Central memory CD8-positive, alpha-beta T cell (primary cell): ENCODE results near the gene CEP250.

ENCODE experiments used
- ATAC-seq: fragments of 150-1000 bp; cut with Tn5 transposase; replicated peaks from 2 replicates; pipeline ENCODE4 v1.10.0; 2022; ENCODE audit warnings: mild to moderate bottlenecking, moderate FRiP score, moderate number of reproducible peaks; ENCODE audit not compliant: poor library complexity, severe bottlenecking; ENCODE audit errors: extremely low read depth
- DNase-seq, 2 donors: peaks; one replicate each; pipeline ENCODE4 v3.0.0; 2021; ENCODE audit warnings: low spot score in 2 of 2
- H3K27ac Mint-ChIP-seq: one replicate; pipeline ENCODE4 v1.8.0; 2022; ENCODE audit warnings: low read depth, mild to moderate bottlenecking, moderate library complexity, mixed read lengths
- H3K27me3 Mint-ChIP-seq: one replicate; pipeline ENCODE4 v1.8.0; 2022; ENCODE audit warnings: mixed read lengths
- H3K36me3 Mint-ChIP-seq: one replicate; pipeline ENCODE4 v1.8.0; 2022; ENCODE audit warnings: mild to moderate bottlenecking, moderate library complexity, mixed read lengths; ENCODE audit not compliant: insufficient read depth
- H3K4me1 Mint-ChIP-seq: one replicate; pipeline ENCODE4 v1.8.0; 2022; ENCODE audit warnings: mixed read lengths
- H3K4me3 Mint-ChIP-seq: one replicate; pipeline ENCODE4 v1.8.0; 2022; ENCODE audit warnings: mild to moderate bottlenecking, moderate library complexity, mixed read lengths
- H3K9me3 Mint-ChIP-seq: one replicate; pipeline ENCODE4 v1.8.0; 2022; ENCODE audit warnings: mixed read lengths

The CEP250 gene

GRCh38 chr20:35489717-35490116 lies 34.3 kb downstream of the CEP250 start:
- Mint-ChIP-seq H3K27ac (peak overlapping the region; percentile 98), H3K9me3 (no peaks in the 10 kb centered on the region), H3K36me3 (peaks cover 28% of the 10 kb centered on the region), H3K4me1 (peaks cover 64% of the 10 kb centered on the region), H3K27me3 (no peaks in the 10 kb centered on the region), H3K4me3 (peak overlapping the region; percentile 97)
- no peak for DNase-seq
- ATAC-seq = peak; percentile 57

- Mint-ChIP-seq H3K4me1 (peaks cover 75% of the 10 kb centered on the region), H3K4me3 (peak overlapping the region; percentile 97), H3K27me3 (no peaks in the 10 kb centered on the region), H3K9me3 (no peaks in the 10 kb centered on the region), H3K27ac (peak overlapping the region; percentile 98), H3K36me3 (peaks cover 38% of the 10 kb centered on the region)
- DNase-seq (peak; percentile 38 to 49), ATAC-seq (peak; percentile 97)
Observed at GRCh38 chr20:35490736-35491181, 35.4 kb downstream of the CEP250 start.

- H3K4me1 Mint-ChIP-seq = peaks cover 77% of the 10 kb centered on the region
- peak overlapping the region; percentile 97 for H3K4me3 Mint-ChIP-seq
- H3K36me3 Mint-ChIP-seq = peaks cover 45% of the 10 kb centered on the region
- H3K27ac Mint-ChIP-seq = peak overlapping the region; percentile 46
- no peak for DNase-seq
- no peaks in the 10 kb centered on the region for H3K27me3 Mint-ChIP-seq
- no peak for ATAC-seq
- no peaks in the 10 kb centered on the region for H3K9me3 Mint-ChIP-seq
Observed at GRCh38 chr20:35491823-35492222, 36.4 kb downstream of the CEP250 start.

- H3K9me3 Mint-ChIP-seq = no peaks in the 10 kb centered on the region
- peak overlapping the region; percentile 97 for H3K4me3 Mint-ChIP-seq
- ATAC-seq (no peak), DNase-seq (no peak)
- peaks cover 76% of the 10 kb centered on the region for H3K4me1 Mint-ChIP-seq
- H3K36me3 Mint-ChIP-seq = peaks cover 43% of the 10 kb centered on the region
- peak overlapping the region; percentile 46 for H3K27ac Mint-ChIP-seq
- no peaks in the 10 kb centered on the region for H3K27me3 Mint-ChIP-seq
Observed at GRCh38 chr20:35492352-35492751, 37.0 kb downstream of the CEP250 start.

GRCh38 chr20:35496481-35496880 lies 41.1 kb downstream of the CEP250 start:
- no peaks in the 10 kb centered on the region for H3K9me3 Mint-ChIP-seq
- peaks cover 56% of the 10 kb centered on the region for H3K4me1 Mint-ChIP-seq
- no peaks in the 10 kb centered on the region for H3K27me3 Mint-ChIP-seq
- H3K27ac Mint-ChIP-seq = no peak overlapping the region
- ATAC-seq (no peak), DNase-seq (no peak)
- peaks cover 63% of the 10 kb centered on the region for H3K36me3 Mint-ChIP-seq
- H3K4me3 Mint-ChIP-seq = no peak overlapping the region

GRCh38 chr20:35497320-35497719 lies 41.9 kb downstream of the CEP250 start:
- H3K9me3 Mint-ChIP-seq = no peaks in the 10 kb centered on the region
- no peak overlapping the region for H3K27ac Mint-ChIP-seq
- H3K4me3 Mint-ChIP-seq = no peak overlapping the region

GRCh38 chr20:35497780-35498189 lies 42.4 kb downstream of the CEP250 start:
- ATAC-seq = no peak
- Mint-ChIP-seq H3K9me3 (no peaks in the 10 kb centered on the region), H3K4me1 (peaks cover 51% of the 10 kb centered on the region), H3K27me3 (no peaks in the 10 kb centered on the region), H3K4me3 (no peak overlapping the region), H3K36me3 (peaks cover 74% of the 10 kb centered on the region), H3K27ac (no peak overlapping the region)
- DNase-seq = no peak

More at GRCh38 chr20:35497320-35497719, 41.9 kb downstream of the CEP250 start:
- Mint-ChIP-seq H3K4me1 (peaks cover 51% of the 10 kb centered on the region), H3K27me3 (no peaks in the 10 kb centered on the region), H3K36me3 (peaks cover 70% of the 10 kb centered on the region)
- ATAC-seq (no peak), DNase-seq (no peak)

GRCh38 chr20:35499271-35499670 lies 43.9 kb downstream of the CEP250 start:
- no peaks in the 10 kb centered on the region for H3K9me3 Mint-ChIP-seq
- peak overlapping the region; percentile 64 for H3K27ac Mint-ChIP-seq
- ATAC-seq (no peak), DNase-seq (no peak)
- peaks cover 57% of the 10 kb centered on the region for H3K4me1 Mint-ChIP-seq
- peaks cover 76% of the 10 kb centered on the region for H3K36me3 Mint-ChIP-seq
- no peak overlapping the region for H3K4me3 Mint-ChIP-seq
- no peaks in the 10 kb centered on the region for H3K27me3 Mint-ChIP-seq

- Mint-ChIP-seq H3K4me1 (peaks cover 58% of the 10 kb centered on the region), H3K9me3 (no peaks in the 10 kb centered on the region), H3K4me3 (no peak overlapping the region), H3K27ac (peak overlapping the region; percentile 96), H3K27me3 (no peaks in the 10 kb centered on the region), H3K36me3 (peaks cover 65% of the 10 kb centered on the region)
- no peak for DNase-seq
- ATAC-seq = no peak
Observed at GRCh38 chr20:35502352-35502751, 47.0 kb downstream of the CEP250 start.

GRCh38 chr20:35503281-35503680 lies 47.9 kb downstream of the CEP250 start:
- no peak for DNase-seq
- Mint-ChIP-seq H3K36me3 (peaks cover 69% of the 10 kb centered on the region), H3K27ac (peak overlapping the region; percentile 96), H3K9me3 (no peaks in the 10 kb centered on the region), H3K27me3 (no peaks in the 10 kb centered on the region), H3K4me3 (no peak overlapping the region), H3K4me1 (peaks cover 54% of the 10 kb centered on the region)
- no peak for ATAC-seq

GRCh38 chr20:35503841-35504561 lies 48.6 kb downstream of the CEP250 start:
- no peak for DNase-seq
- no peaks in the 10 kb centered on the region for H3K9me3 Mint-ChIP-seq
- H3K4me1 Mint-ChIP-seq = peaks cover 54% of the 10 kb centered on the region
- no peak for ATAC-seq
- H3K27me3 Mint-ChIP-seq = no peaks in the 10 kb centered on the region
- H3K36me3 Mint-ChIP-seq = peaks cover 67% of the 10 kb centered on the region
- H3K27ac Mint-ChIP-seq = peak overlapping the region; percentile 63
- no peak overlapping the region for H3K4me3 Mint-ChIP-seq

GRCh38 chr20:35504751-35505150 lies 49.4 kb downstream of the CEP250 start:
- no peaks in the 10 kb centered on the region for H3K27me3 Mint-ChIP-seq
- ATAC-seq = no peak
- no peak overlapping the region for H3K4me3 Mint-ChIP-seq
- H3K9me3 Mint-ChIP-seq = no peaks in the 10 kb centered on the region
- H3K4me1 Mint-ChIP-seq = peaks cover 48% of the 10 kb centered on the region
- peaks cover 64% of the 10 kb centered on the region for H3K36me3 Mint-ChIP-seq
- DNase-seq = no peak
- H3K27ac Mint-ChIP-seq = peak overlapping the region; percentile 63

- Mint-ChIP-seq H3K27ac (peak overlapping the region; percentile 63), H3K27me3 (no peaks in the 10 kb centered on the region), H3K36me3 (peaks cover 56% of the 10 kb centered on the region), H3K4me1 (peaks cover 48% of the 10 kb centered on the region), H3K4me3 (no peak overlapping the region), H3K9me3 (no peaks in the 10 kb centered on the region)
- no peak for ATAC-seq
- no peak for DNase-seq
Observed at GRCh38 chr20:35506179-35506578, 50.8 kb downstream of the CEP250 start.
